Effector memory CD4-positive, alpha-beta T cell (primary cell): ENCODE results near the gene ANKDD1B.
"Not testable (repeated sequence)": the region's sequence is repeated elsewhere in the genome, so short reads cannot be mapped to it uniquely, and the experiment has no call there.

ENCODE experiments used
- DNase-seq, 3 donors: peaks; one replicate each; pipeline ENCODE4 v3.0.0-alpha.2; 2020
- H3K27ac ChIP-seq: 2 replicates; pipeline ENCODE4 v1.7.0; 2013; ENCODE audit warnings: mild to moderate bottlenecking, low read length, moderate library complexity; ENCODE audit not compliant: insufficient read depth, poor library complexity, severe bottlenecking
- H3K27me3 ChIP-seq: replicated peaks from 2 replicates; pipeline ENCODE4 v1.7.0; 2013; ENCODE audit warnings: mild to moderate bottlenecking, low read length; ENCODE audit not compliant: insufficient read depth, control insufficient read depth, poor library complexity, severe bottlenecking
- H3K36me3 ChIP-seq: 2 replicates; pipeline ENCODE4 v1.7.0; 2013; ENCODE audit warnings: mild to moderate bottlenecking, low read length, moderate library complexity; ENCODE audit not compliant: control insufficient read depth, insufficient read depth
- H3K4me1 ChIP-seq: 2 replicates; pipeline ENCODE4 v1.7.0; 2013; ENCODE audit warnings: low read length, mild to moderate bottlenecking; ENCODE audit not compliant: control insufficient read depth, insufficient read depth, poor library complexity, severe bottlenecking
- H3K4me3 ChIP-seq: 2 replicates; pipeline ENCODE4 v1.7.0; 2013; ENCODE audit warnings: low read length, low read depth, mild to moderate bottlenecking; ENCODE audit not compliant: insufficient read depth, poor library complexity, severe bottlenecking
- H3K9me3 ChIP-seq: 2 replicates; pipeline ENCODE4 v1.7.0; 2013; ENCODE audit warnings: mild to moderate bottlenecking, low read length, moderate library complexity; ENCODE audit not compliant: control insufficient read depth

ANKDD1B gene

DNA sequence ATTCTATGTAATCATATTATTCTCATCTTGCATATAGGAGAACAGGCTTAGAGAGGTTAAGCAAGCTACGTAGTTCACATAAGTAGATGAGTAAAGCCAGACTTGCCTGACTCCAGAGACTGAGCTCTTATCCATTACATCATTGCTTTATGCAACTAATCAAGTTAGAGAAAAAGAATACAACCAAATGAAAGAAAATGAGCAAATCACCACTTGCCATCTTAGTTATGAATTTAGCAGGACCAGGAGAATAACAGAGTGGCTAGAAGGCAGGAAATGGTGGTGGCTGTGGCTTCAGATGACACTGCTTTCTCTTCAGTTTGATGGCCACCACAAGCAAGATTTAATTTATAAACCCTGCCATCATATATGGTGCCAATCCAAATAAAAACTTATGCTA, 79.4 kb downstream of the ANKDD1B start:
- no peak for DNase-seq
- Histone ChIP-seq H3K4me3 (no peak overlapping the region), H3K36me3 (peaks cover 45% of the 10 kb centered on the region), H3K9me3 (no peaks in the 10 kb centered on the region), H3K4me1 (no peaks in the 10 kb centered on the region), H3K27me3 (no peaks in the 10 kb centered on the region), H3K27ac (no peak overlapping the region)

GRCh38 chr5:75694781-75695180, 83.5 kb downstream of the ANKDD1B start:
- no peak overlapping the region for H3K4me3 ChIP-seq
- DNase-seq = no peak
- no peaks in the 10 kb centered on the region for H3K27me3 ChIP-seq
- no peaks in the 10 kb centered on the region for H3K4me1 ChIP-seq
- no peaks in the 10 kb centered on the region for H3K9me3 ChIP-seq
- H3K36me3 ChIP-seq = peaks cover 23% of the 10 kb centered on the region
- H3K27ac ChIP-seq = no peak overlapping the region

DNA sequence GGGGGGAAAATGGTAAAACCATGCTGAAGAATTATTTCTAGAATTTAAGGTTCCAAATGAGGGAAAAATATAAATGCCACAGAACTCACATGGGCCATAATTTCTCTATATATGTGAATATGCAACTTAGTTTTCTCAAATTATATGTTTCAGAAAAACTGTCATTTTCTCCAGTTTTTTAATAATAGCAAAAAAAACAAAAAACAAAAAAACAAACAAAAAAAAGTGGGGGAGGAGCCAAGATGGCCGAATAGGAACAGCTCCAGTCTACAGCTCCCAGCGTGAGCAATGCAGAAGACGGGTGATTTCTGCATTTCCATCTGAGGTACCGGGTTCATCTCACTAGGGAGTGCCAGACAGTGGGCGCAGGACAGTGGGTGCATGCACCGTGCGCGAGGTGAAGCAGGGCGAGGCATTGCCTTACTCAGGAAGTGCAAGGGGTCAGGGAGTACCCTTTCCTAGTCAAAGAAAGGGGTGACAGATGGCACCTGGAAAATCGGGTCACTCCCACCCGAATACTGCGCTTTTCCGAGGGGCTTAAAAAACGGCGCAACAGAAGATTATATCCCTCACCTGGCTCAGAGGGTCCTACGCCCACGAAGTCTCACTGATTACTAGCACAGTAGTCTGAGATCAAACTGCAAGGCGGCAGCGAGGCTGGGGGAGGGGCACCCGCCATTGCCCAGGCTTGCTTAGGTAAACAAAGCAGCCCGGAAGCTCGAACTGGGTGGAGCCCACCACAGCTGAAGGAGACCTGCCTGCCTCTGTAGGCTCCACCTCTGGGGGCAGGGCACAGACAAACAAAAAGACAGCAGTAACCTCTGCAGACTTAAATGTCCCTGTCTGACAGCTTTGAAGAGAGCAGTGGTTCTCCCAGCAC, 84.5 kb downstream of the ANKDD1B start:
- not testable (repeated sequence) for H3K27me3 ChIP-seq, DNase-seq, H3K4me1 ChIP-seq, H3K4me3 ChIP-seq, H3K9me3 ChIP-seq, H3K27ac ChIP-seq
- peaks cover 16% of the 10 kb centered on the region for H3K36me3 ChIP-seq

- no peak for DNase-seq
- no peaks in the 10 kb centered on the region for H3K27me3 ChIP-seq
- H3K36me3 ChIP-seq = peaks cover 24% of the 10 kb centered on the region
- no peaks in the 10 kb centered on the region for H3K4me1 ChIP-seq
- no peak overlapping the region for H3K27ac ChIP-seq
- no peaks in the 10 kb centered on the region for H3K9me3 ChIP-seq
- no peak overlapping the region for H3K4me3 ChIP-seq
Observed at GRCh38 chr5:75701856-75702255, 90.6 kb downstream of the ANKDD1B start.

DNA sequence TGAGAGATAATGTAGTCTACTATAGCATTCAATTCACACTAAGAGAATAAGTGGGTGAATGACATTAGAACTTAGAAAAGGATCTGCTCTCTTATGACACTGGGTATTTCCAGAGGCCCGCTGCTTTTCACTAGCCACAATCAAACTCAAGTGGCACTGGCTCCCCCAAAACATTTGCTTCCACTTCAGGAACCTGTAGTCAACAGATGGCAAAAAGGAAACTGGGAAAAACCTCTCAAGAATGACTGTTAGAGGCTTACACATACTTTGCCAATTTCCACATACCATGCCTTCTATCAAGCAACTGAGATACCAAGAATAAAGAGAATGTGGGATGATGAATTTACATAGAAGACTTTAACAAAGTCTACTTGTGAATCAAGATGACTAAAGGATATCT, 94.8 kb downstream of the ANKDD1B start:
- Histone ChIP-seq H3K4me3 (no peak overlapping the region), H3K9me3 (no peaks in the 10 kb centered on the region), H3K27ac (no peak overlapping the region), H3K36me3 (peaks cover 35% of the 10 kb centered on the region), H3K27me3 (no peaks in the 10 kb centered on the region), H3K4me1 (no peaks in the 10 kb centered on the region)
- no peak for DNase-seq

GRCh38 chr5:75706775-75707174, 95.5 kb downstream of the ANKDD1B start:
- no peak overlapping the region for H3K4me3 ChIP-seq
- no peak for DNase-seq
- H3K4me1 ChIP-seq = no peaks in the 10 kb centered on the region
- H3K36me3 ChIP-seq = peaks cover 34% of the 10 kb centered on the region
- no peak overlapping the region for H3K27ac ChIP-seq
- H3K27me3 ChIP-seq = no peaks in the 10 kb centered on the region
- no peaks in the 10 kb centered on the region for H3K9me3 ChIP-seq

DNA sequence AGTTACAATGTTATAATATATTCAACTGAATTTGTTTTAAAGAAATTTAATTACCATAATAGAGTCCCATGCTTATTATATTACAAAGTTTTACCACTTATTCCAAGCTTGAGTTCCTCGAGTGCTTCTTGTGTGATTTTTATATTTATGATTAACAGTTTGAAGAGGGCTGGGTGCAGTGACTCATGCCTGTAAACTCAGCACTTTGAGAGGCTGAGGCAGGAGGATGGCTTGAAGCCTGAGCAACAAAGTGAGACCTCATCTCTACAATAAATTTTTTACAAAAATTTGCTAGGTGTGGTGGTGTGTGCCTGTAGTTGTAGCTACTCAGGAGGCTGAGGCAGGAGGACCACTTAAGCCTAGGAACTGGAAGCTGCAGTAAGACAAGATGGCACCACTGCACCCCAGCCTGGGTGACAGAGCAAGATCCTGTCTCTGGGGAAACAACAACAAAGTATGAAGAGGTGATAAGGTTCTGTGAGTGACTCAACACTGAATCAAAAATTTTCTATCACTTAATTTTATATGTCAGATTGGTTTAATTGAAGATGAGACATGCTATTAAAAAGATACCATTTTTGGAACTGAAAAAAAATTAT, 96.8 kb downstream of the ANKDD1B start:
- Histone ChIP-seq H3K4me3 (no peak overlapping the region), H3K27me3 (no peaks in the 10 kb centered on the region), H3K27ac (no peak overlapping the region), H3K4me1 (no peaks in the 10 kb centered on the region), H3K9me3 (no peaks in the 10 kb centered on the region), H3K36me3 (peaks cover 25% of the 10 kb centered on the region)
- DNase-seq = no peak

- H3K4me1 ChIP-seq = no peaks in the 10 kb centered on the region
- peaks cover 14% of the 10 kb centered on the region for H3K36me3 ChIP-seq
- H3K27me3 ChIP-seq = no peaks in the 10 kb centered on the region
- H3K4me3 ChIP-seq = no peak overlapping the region
- H3K27ac ChIP-seq = no peak overlapping the region
- no peaks in the 10 kb centered on the region for H3K9me3 ChIP-seq
- no peak for DNase-seq
Observed at GRCh38 chr5:75710637-75711036, 99.4 kb downstream of the ANKDD1B start.

DNA sequence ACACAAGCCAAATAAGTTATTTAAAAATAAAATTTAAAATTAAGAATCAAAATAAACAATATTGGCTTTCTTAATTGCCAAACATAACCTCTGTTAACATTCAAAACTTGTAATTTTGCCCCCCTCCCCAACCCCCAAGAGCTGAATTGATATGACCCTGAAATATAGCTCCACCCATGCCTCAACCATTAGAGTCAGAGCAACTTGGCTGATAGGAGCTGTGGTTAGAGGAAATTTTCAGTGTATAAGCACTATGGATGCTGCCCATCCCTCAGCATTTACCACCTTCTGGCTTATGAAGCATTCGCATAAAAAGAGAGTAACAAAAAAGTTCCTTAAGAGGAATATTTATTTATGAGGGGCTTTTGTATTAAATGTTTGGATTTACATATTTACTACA, 99.9 kb downstream of the ANKDD1B start:
- H3K4me1 ChIP-seq = no peaks in the 10 kb centered on the region
- no peaks in the 10 kb centered on the region for H3K27me3 ChIP-seq
- no peak overlapping the region for H3K4me3 ChIP-seq
- no peaks in the 10 kb centered on the region for H3K9me3 ChIP-seq
- no peak for DNase-seq
- peaks cover 14% of the 10 kb centered on the region for H3K36me3 ChIP-seq
- H3K27ac ChIP-seq = no peak overlapping the region

GRCh38 chr5:75712091-75712490, 100.8 kb downstream of the ANKDD1B start:
- H3K9me3 ChIP-seq = no peaks in the 10 kb centered on the region
- H3K27ac ChIP-seq = no peak overlapping the region
- no peaks in the 10 kb centered on the region for H3K4me1 ChIP-seq
- H3K36me3 ChIP-seq = peaks cover 14% of the 10 kb centered on the region
- H3K27me3 ChIP-seq = no peaks in the 10 kb centered on the region
- no peak for DNase-seq
- H3K4me3 ChIP-seq = no peak overlapping the region
